ENCODE data around the gene TSPAN9. TPM values are rescaled to one million over a fixed set of nuclear protein-coding genes. Genes with fewer than 3 reads are reported as not detected.

TSPAN9 gene
- total and polyA plus RNA-seq, 11 donors, result 70.0 to 387 (median 151) TPM

DNA sequence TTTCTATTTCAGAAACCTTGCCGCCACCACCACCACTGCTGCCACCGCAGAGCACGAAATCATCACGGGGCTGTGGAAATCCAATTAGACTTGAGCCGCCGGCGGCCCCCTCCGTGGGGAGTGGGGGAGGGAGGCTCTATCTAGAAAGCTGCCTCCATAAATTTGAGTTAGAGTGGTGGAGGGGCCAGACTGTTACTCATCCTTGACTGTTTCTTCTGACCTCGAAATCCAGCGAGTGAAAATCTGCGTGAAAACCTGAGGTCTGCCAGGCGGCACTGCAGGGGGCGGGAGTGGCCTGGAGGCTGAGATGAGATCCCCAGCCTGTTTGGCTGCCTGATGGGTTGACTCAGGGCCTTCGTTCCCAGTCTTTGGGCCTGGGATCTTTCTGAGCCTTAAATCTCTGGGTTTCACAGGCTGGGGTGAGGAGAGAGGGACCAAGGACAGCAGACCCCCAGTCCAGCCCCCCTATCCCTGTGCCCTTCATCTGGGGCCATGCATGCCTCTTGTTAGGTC lies 29.9 kb downstream of the TSPAN9 start:
- Histone ChIP-seq H3K36me3 (peaks cover 0 to 15% (median 3%) of the 10 kb centered on the region in 9 donors), H3K4me1 (peaks cover 18 to 68% (median 51%) of the 10 kb centered on the region in 12 donors), H3K27me3 (no peaks in the 10 kb centered on the region), H3K4me3 (no peak overlapping the region), H3K9me3 (no peaks in the 10 kb centered on the region), H3K27ac (peak overlapping the region in 7 of 12 donors; percentile 7 to 58 (median 35))
- 63 to 74% (median 73%) methylated on average over 14 of the region's 14 CpGs for WGBS, 4 donors
- ATAC-seq (no peak), DNase-seq (no peak)
- intact Hi-C loops (cut with DNase I), result loop anchor here in 1 of 10 donors (1.0 kb wide), 1 partner anchor 11 kb away; no protein-coding TSS in a partner anchor
- no peak for TF ChIP-seq POLR2A (IDR thresholded peaks at IDR 0.05)
- TF ChIP-seq, protein P1, sequence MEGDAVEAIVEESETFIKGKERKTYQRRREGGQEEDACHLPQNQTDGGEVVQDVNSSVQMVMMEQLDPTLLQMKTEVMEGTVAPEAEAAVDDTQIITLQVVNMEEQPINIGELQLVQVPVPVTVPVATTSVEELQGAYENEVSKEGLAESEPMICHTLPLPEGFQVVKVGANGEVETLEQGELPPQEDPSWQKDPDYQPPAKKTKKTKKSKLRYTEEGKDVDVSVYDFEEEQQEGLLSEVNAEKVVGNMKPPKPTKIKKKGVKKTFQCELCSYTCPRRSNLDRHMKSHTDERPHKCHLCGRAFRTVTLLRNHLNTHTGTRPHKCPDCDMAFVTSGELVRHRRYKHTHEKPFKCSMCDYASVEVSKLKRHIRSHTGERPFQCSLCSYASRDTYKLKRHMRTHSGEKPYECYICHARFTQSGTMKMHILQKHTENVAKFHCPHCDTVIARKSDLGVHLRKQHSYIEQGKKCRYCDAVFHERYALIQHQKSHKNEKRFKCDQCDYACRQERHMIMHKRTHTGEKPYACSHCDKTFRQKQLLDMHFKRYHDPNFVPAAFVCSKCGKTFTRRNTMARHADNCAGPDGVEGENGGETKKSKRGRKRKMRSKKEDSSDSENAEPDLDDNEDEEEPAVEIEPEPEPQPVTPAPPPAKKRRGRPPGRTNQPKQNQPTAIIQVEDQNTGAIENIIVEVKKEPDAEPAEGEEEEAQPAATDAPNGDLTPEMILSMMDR (IDR thresholded peaks at IDR 0.05), result no peak

DNA sequence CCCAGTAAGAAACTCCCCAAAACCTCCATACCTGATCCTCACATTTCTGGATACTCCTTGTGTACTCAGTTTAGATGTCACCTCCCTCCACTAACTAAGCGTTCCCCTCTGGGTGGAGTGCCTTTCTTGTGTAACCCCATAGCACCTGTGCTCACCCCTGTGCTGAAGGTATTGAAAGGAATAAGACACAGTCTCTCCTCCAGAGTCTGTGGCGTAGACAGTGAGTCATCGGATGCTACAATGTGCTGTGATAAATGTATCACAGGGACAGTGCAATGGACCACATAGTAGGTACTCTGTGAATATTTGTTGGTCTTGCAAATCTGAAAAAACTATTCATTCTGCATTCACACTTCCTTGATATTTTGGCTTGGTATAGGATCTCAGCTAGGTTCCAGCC lies 30.8 kb downstream of the TSPAN9 start:
- no peak for ATAC-seq
- Histone ChIP-seq H3K27ac (peak overlapping the region in 2 of 12 donors; percentile 46 to 58), H3K4me3 (no peak overlapping the region), H3K9me3 (no peaks in the 10 kb centered on the region), H3K36me3 (peaks cover 0 to 23% (median 5%) of the 10 kb centered on the region in 9 donors), H3K4me1 (peaks cover 13 to 59% (median 44%) of the 10 kb centered on the region in 12 donors), H3K27me3 (no peaks in the 10 kb centered on the region)
- DNase-seq, result no peak
- TF ChIP-seq, protein P1 (IDR thresholded peaks at IDR 0.05), result no peak
- TF ChIP-seq POLR2A (IDR thresholded peaks at IDR 0.05), result no peak
- intact Hi-C loops (cut with DNase I), result loop anchor here in 1 of 10 donors (1.0 kb wide), 1 partner anchor 10 kb away; no protein-coding TSS in a partner anchor
- WGBS, 4 donors, result 94 to 96% (median 95%) methylated on average over 3 of the region's 3 CpGs

DNA sequence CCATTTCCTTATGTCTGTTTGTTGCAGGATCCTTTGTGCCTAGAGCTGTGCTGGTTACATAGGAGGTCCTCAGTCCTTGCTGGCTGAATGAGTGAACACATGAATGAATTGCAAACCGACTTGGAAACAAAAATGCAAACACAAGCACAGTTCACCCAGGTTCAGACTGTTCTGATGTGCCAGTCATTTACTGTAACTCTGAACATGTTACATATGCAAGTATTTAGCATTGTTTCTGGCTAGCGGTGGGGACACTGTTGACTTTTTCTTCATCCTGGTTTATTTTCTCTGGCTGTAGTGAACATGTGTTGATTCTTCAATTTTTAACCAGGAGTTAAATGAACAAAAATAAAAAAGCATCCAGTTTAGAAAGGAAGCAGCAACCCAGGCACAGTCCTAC lies 33.4 kb downstream of the TSPAN9 start:
- H3K4me1 ChIP-seq, result peaks cover 0 to 34% (median 22%) of the 10 kb centered on the region in 12 donors
- 59 to 80% (median 75%) methylated on average over 2 of the region's 2 CpGs for WGBS, 4 donors
- ATAC-seq, result no peak
- intact Hi-C loops (cut with DNase I), result no loop called here
- DNase-seq, result no peak
- H3K36me3 ChIP-seq, result peaks cover 0 to 32% (median 8%) of the 10 kb centered on the region in 9 donors
- TF ChIP-seq, protein P1 (IDR thresholded peaks at IDR 0.05), result no peak
- TF ChIP-seq POLR2A (IDR thresholded peaks at IDR 0.05), result no peak
- H3K9me3 ChIP-seq, result no peaks in the 10 kb centered on the region
- no peaks in the 10 kb centered on the region for H3K27me3 ChIP-seq
- no peak overlapping the region for H3K4me3 ChIP-seq
- H3K27ac ChIP-seq, result no peak overlapping the region

DNA sequence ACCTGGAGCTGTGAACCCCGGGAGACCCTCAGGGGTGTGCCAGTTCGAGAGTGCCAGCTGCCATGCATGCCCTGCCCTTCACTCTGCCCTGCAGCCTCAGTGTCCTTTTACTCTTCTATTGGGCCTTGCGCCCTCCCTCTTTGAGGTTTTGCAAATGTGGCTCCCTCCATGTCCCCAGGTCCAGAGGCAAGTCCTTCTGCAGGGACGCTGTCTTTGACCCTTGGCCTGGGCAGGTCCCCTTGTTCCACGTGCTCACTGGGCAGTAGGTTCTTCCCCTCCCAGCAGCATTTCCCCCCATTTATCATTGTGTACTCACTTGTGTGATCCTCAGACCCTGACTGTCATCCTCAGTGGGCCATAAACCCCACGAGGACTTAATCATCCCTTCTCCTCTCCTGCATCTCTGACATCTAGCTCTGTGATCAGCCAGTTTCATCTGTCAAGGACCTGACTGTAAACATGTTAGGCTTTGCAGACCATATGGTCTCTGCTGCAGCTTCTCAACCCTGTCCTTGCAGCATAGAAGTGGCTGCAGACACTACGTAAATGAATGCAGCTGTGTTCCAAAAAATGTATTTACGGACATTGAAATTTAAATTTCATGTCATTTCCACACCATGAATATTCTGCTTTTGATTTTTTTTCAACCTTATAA lies 36.6 kb downstream of the TSPAN9 start:
- TF ChIP-seq, protein P1 (IDR thresholded peaks at IDR 0.05), result no peak
- TF ChIP-seq POLR2A (IDR thresholded peaks at IDR 0.05), result no peak
- Histone ChIP-seq H3K4me1 (peaks cover 8 to 37% (median 25%) of the 10 kb centered on the region in 12 donors), H3K9me3 (no peaks in the 10 kb centered on the region), H3K36me3 (peaks cover 0 to 32% (median 8%) of the 10 kb centered on the region in 9 donors), H3K27me3 (no peaks in the 10 kb centered on the region), H3K27ac (no peak overlapping the region), H3K4me3 (no peak overlapping the region)
- intact Hi-C loops (cut with DNase I), result no loop called here
- ATAC-seq, result no peak
- 80 to 86% (median 84%) methylated on average over 8 of the region's 8 CpGs for WGBS, 4 donors
- no peak for DNase-seq

Data from heart left ventricle (tissue), 16 donors.